Measurements from ENCODE around the gene CIDEA. TPM values are rescaled to one million over a fixed set of nuclear protein-coding genes. Genes with fewer than 3 reads are reported as not detected.

The CIDEA gene
- total and polyA plus RNA-seq, 9 of the 15 experiments (the other 6 are each of a cell fraction or from before 2014, with no cell fraction given), result not detected

DNA sequence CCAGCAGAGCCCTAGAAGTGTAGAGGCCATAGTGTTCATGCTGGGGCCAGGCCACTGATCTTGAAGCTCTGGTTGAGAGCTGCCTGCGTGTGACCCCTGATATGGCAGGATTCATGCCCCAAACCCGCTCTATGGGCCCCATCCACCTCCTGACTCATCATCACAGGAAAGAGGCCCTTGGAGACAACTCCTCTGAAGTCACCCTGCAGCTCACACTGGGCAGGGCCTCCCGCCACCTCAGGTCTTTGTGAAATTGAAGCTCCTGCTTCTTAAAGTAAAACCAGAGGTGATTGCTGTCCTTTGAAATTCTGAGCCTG lies 41.9 kb downstream of the CIDEA start:
- FAIRE-seq (peak; percentile 48), DNase-seq (ENCODE audit: extremely low read depth in 1 of 4, low spot score in 3 of 4) (peak in 3 of 4 experiments; percentile 32 to 77 (median 66)), ATAC-seq (peak; percentile 80)
- Histone ChIP-seq H2AFZ (ENCODE audit: low read depth, low read length) (peak overlapping the region; percentile 84), H3K4me2 (ENCODE audit: insufficient read depth, low read length) (peak overlapping the region; percentile 21; the same call in 1 of the 2 replicates), H3K9me3 (replicated peaks; ENCODE audit: control insufficient read depth, insufficient read depth, low read depth, low read length) (no peaks in the 10 kb centered on the region), H3K9ac (ENCODE audit: insufficient read depth in 1 of 2, low read depth in 2 of 2, low read length in 2 of 2) (peak overlapping the region; percentile 13 to 46; a peak in 3 of 4 replicates), H3K4me3 (no peak overlapping the region), H3K27ac (ENCODE audit: extremely low read depth, low read depth, low read length) (peak overlapping the region; percentile 4; the same call in 2 of the 3 replicates), H3K27me3 (ENCODE audit: control insufficient read depth in 2 of 2, insufficient read depth in 2 of 2, low read length in 2 of 2) (no peaks in the 10 kb centered on the region), H3K36me3 (ENCODE audit: control insufficient read depth, insufficient read depth, low read length) (no peaks in the 10 kb centered on the region), H3K4me1 (replicated peaks in 1 of 2; ENCODE audit: control insufficient read depth in 2 of 2, insufficient read depth in 2 of 2, low read length in 2 of 2) (peaks cover 13 to 19% of the 10 kb centered on the region in 2 experiments; a peak in 4 of 5 replicates), H3K9me1 (ENCODE audit: control insufficient read depth, insufficient read depth, low read length) (no peaks in the 10 kb centered on the region), H4K20me1 (replicated peaks; ENCODE audit: control insufficient read depth, insufficient read depth, low read length) (no peaks in the 10 kb centered on the region), H3K79me2 (ENCODE audit: control insufficient read depth, insufficient read depth, low read length) (no peaks in the 10 kb centered on the region)
- in situ Hi-C loops (cut with MboI) (no loop called here), intact Hi-C loops (cut with micrococcal nuclease) (no loop called here)
- CTCF ChIA-PET (ENCODE audit: low intra/inter-chr PET ratio), result no interaction called here
- POLR2A ChIA-PET, result interaction anchor here (0.9 to 4.2 kb wide), 2 partner anchors 11 to 54 kb away, joined by 3 to 14 read pairs; no protein-coding TSS in a partner anchor
- 17% methylated on average over 3 of the region's 3 CpGs for WGBS (ENCODE audit: insufficient coverage, low coverage, missing lambda C conversion rate)
- no TSS peak for BruUV-seq (replicated peaks)
- TF ChIP-seq ZFX (CRISPR knock-in tag; IDR thresholded peaks at IDR 0.05) (no peak), BCOR (IDR thresholded peaks at IDR 0.05) (no peak), CBX3 (IDR thresholded peaks at IDR 0.05; ENCODE audit: borderline replicate concordance in 1 of 2, low read length in 2 of 2) (no peak), L3MBTL2 (IDR thresholded peaks at IDR 0.05) (peak; percentile 45; the same call in 1 of the 2 replicates), PHF20 (IDR thresholded peaks at IDR 0.05; ENCODE audit: partially characterized antibody) (no peak), CBFA2T3 (IDR thresholded peaks at IDR 0.05) (peak; percentile 31; the same call in 1 of the 2 replicates), NFE2 (IDR thresholded peaks at IDR 0.05; ENCODE audit: low read depth) (peak; percentile 26; the same call in 1 of the 2 replicates), RNF2 (IDR thresholded peaks at IDR 0.05) (no peak), ETS2 (tag; IDR thresholded peaks at IDR 0.05; ENCODE audit: borderline replicate concordance, poor library complexity, severe bottlenecking) (no peak), RBFOX2 (IDR thresholded peaks at IDR 0.05; ENCODE audit: low read depth, low read length) (0 out of 2 replicates have a peak, but pooled peaks have one; percentile 22)
- TF ChIP-seq, protein P1, sequence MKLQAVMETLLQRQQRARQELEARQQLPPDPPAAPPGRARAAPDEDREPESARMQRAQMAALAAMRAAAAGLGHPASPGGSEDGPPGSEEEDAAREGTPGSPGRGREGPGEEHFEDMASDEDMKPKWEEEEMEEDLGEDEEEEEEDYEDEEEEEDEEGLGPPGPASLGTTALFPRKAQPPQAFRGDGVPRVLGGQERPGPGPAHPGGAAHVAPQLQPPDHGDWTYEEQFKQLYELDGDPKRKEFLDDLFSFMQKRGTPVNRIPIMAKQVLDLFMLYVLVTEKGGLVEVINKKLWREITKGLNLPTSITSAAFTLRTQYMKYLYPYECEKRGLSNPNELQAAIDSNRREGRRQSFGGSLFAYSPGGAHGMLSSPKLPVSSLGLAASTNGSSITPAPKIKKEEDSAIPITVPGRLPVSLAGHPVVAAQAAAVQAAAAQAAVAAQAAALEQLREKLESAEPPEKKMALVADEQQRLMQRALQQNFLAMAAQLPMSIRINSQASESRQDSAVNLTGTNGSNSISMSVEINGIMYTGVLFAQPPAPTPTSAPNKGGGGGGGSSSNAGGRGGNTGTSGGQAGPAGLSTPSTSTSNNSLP (IDR thresholded peaks at IDR 0.05; ENCODE audit: borderline replicate concordance, low read depth, low read length), result no peak
- TF ChIP-seq, protein P2, sequence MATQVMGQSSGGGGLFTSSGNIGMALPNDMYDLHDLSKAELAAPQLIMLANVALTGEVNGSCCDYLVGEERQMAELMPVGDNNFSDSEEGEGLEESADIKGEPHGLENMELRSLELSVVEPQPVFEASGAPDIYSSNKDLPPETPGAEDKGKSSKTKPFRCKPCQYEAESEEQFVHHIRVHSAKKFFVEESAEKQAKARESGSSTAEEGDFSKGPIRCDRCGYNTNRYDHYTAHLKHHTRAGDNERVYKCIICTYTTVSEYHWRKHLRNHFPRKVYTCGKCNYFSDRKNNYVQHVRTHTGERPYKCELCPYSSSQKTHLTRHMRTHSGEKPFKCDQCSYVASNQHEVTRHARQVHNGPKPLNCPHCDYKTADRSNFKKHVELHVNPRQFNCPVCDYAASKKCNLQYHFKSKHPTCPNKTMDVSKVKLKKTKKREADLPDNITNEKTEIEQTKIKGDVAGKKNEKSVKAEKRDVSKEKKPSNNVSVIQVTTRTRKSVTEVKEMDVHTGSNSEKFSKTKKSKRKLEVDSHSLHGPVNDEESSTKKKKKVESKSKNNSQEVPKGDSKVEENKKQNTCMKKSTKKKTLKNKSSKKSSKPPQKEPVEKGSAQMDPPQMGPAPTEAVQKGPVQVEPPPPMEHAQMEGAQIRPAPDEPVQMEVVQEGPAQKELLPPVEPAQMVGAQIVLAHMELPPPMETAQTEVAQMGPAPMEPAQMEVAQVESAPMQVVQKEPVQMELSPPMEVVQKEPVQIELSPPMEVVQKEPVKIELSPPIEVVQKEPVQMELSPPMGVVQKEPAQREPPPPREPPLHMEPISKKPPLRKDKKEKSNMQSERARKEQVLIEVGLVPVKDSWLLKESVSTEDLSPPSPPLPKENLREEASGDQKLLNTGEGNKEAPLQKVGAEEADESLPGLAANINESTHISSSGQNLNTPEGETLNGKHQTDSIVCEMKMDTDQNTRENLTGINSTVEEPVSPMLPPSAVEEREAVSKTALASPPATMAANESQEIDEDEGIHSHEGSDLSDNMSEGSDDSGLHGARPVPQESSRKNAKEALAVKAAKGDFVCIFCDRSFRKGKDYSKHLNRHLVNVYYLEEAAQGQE (IDR thresholded peaks at IDR 0.05; ENCODE audit: borderline replicate concordance), result no peak
- TF ChIP-seq, protein P2 (CRISPR knock-in tag; IDR thresholded peaks at IDR 0.05; ENCODE audit: low read depth), result no peak
- TF ChIP-seq, protein P3, sequence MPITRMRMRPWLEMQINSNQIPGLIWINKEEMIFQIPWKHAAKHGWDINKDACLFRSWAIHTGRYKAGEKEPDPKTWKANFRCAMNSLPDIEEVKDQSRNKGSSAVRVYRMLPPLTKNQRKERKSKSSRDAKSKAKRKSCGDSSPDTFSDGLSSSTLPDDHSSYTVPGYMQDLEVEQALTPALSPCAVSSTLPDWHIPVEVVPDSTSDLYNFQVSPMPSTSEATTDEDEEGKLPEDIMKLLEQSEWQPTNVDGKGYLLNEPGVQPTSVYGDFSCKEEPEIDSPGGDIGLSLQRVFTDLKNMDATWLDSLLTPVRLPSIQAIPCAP (CRISPR knock-in tag; IDR thresholded peaks at IDR 0.05; ENCODE audit: borderline replicate concordance), result no peak

All from K562 (cell line).